ENCODE measurements around the gene PLA1A. TPM values are rescaled to one million over a fixed set of nuclear protein-coding genes. Genes with fewer than 3 reads are reported as not detected.
A peak's percentile ranks its signal among the peaks of the same experiment; 100 is the strongest.

Gene PLA1A
- total and polyA plus RNA-seq, 10 of the 15 experiments (the other 5 are each of a cell fraction or from before 2014, with no cell fraction given), result 2.9 to 106 (median 4.8) TPM

DNA sequence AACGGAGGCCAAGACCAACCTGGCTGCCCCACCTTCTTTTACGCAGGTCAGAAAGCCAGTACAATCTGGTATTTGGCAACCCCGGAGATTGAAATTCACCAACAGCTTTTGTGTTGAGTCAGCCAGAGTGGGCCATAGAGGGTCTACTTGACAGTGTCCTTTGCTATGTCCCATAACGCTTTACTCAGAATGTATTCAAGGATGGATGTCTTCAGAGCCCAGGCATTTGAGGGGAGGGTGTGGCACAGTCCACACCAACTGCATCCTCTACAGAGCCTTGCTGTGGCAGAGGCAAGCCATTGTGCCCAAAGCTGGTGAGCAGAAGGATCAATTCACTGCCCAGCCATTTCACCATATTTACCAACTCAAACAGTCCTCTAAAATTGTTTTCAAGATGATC, 18.4 kb downstream of the PLA1A start (continued):
- TF ChIP-seq, protein P1, sequence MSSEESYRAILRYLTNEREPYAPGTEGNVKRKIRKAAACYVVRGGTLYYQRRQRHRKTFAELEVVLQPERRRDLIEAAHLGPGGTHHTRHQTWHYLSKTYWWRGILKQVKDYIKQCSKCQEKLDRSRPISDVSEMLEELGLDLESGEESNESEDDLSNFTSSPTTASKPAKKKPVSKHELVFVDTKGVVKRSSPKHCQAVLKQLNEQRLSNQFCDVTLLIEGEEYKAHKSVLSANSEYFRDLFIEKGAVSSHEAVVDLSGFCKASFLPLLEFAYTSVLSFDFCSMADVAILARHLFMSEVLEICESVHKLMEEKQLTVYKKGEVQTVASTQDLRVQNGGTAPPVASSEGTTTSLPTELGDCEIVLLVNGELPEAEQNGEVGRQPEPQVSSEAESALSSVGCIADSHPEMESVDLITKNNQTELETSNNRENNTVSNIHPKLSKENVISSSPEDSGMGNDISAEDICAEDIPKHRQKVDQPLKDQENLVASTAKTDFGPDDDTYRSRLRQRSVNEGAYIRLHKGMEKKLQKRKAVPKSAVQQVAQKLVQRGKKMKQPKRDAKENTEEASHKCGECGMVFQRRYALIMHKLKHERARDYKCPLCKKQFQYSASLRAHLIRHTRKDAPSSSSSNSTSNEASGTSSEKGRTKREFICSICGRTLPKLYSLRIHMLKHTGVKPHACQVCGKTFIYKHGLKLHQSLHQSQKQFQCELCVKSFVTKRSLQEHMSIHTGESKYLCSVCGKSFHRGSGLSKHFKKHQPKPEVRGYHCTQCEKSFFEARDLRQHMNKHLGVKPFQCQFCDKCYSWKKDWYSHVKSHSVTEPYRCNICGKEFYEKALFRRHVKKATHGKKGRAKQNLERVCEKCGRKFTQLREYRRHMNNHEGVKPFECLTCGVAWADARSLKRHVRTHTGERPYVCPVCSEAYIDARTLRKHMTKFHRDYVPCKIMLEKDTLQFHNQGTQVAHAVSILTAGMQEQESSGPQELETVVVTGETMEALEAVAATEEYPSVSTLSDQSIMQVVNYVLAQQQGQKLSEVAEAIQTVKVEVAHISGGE (CRISPR knock-in tag; IDR thresholded peaks at IDR 0.05), result no peak

- ChIA-PET POLR2A (interaction anchor here (0.5 kb wide), 1 partner anchor 38 kb away, joined by 3 read pairs; no protein-coding TSS in a partner anchor), SMC1A (ENCODE audit: uncharacterized antibody, unreplicated experiment) (interaction anchor here (1.0 to 3.1 kb wide), 3 partner anchors 15 to 65 kb away, joined by 3 to 12 read pairs (median 3); no protein-coding TSS in a partner anchor), RAD21 (ENCODE audit: unreplicated experiment) (no interaction called here), CTCF (no interaction called here)
- no peak for ATAC-seq
- H4K20me1 ChIP-seq (ENCODE audit: control insufficient read depth, insufficient read depth), result no peaks in the 10 kb centered on the region
- H3K27ac ChIP-seq (ENCODE audit: control insufficient read depth, insufficient read depth), result no peak overlapping the region
- no peak for FAIRE-seq
- H3K79me2 ChIP-seq (ENCODE audit: control insufficient read depth, insufficient read depth, low read length), result no peaks in the 10 kb centered on the region
- H3K4me1 ChIP-seq (ENCODE audit: control insufficient read depth, insufficient read depth, low read length), result no peaks in the 10 kb centered on the region
- no peak overlapping the region for H3K4me2 ChIP-seq (ENCODE audit: control insufficient read depth, insufficient read depth)
- H3K9me3 ChIP-seq (replicated peaks; ENCODE audit: control insufficient read depth, insufficient read depth, low read length), result peaks cover 2% of the 10 kb centered on the region; the same call in 1 of the 3 replicates
- in situ Hi-C loops (cut with MboI) (no loop called here), intact Hi-C loops (cut with micrococcal nuclease; ENCODE audit: unreplicated experiment) (no loop called here)
- no peak overlapping the region for H2AFZ ChIP-seq (ENCODE audit: control insufficient read depth, low read depth, low read length)
- TF ChIP-seq CREM (IDR thresholded peaks at IDR 0.05; ENCODE audit: low read depth) (no peak), ETV6 (conservative IDR thresholded peaks at IDR 0.05 in 1 of 2, IDR thresholded peaks at IDR 0.05 in 1 of 2; ENCODE audit: borderline replicate concordance in 1 of 2, low read depth in 1 of 2) (0 out of 4 replicates have a peak, but pooled peaks of 1 of the 2 experiments have one; percentile 19)
- BruUV-seq (replicated peaks), result no TSS peak
- H3K4me3 ChIP-seq, result no peak overlapping the region
- no peak for DNase-seq (ENCODE audit: low read depth, low spot score)
- peaks cover 0 to 3% of the 10 kb centered on the region in 2 experiments; a peak in 2 of 4 replicates for H3K36me3 ChIP-seq (ENCODE audit: control insufficient read depth in 2 of 2, insufficient read depth in 2 of 2, low read length in 1 of 2)
- 7% methylated on average over 7 of the region's 7 CpGs for WGBS (ENCODE audit: insufficient coverage, insufficient replicate concordance, low lambda C conversion rate, missing lambda C conversion rate)
- no peak overlapping the region for H3K9ac ChIP-seq (ENCODE audit: control insufficient read depth, insufficient read depth, low read length)
- no peaks in the 10 kb centered on the region for H3K27me3 ChIP-seq (replicated peaks in 1 of 2; ENCODE audit: control insufficient read depth in 2 of 2, insufficient read depth in 2 of 2, low read length in 1 of 2)
These were observed 21.4 kb downstream of the PLA1A start for GRCh38 chr3:119619094-119619493.

All from GM12878 (cell line).